OCI-LY3 (cell line): Measurements from ENCODE around the gene HS1BP3.

Experiments
- EZH2phosphoT487 ChIP-seq: fragments of 200-600 bp; shearing (Covaris generic); IDR thresholded peaks from 2 replicates; pipeline ENCODE4 v1.6.1; 2018; ENCODE audit warnings: antibody characterized with exemption, mixed run types, low read depth
- TF ChIP-seq, protein P1 (sequence below): fragments of 200-600, 300-600 bp; sonication (generic); IDR thresholded peaks from 2 replicates; pipeline ENCODE4 v1.5.1; 2014; ENCODE audit warnings: antibody characterized with exemption, low read length, low read depth

DNA sequence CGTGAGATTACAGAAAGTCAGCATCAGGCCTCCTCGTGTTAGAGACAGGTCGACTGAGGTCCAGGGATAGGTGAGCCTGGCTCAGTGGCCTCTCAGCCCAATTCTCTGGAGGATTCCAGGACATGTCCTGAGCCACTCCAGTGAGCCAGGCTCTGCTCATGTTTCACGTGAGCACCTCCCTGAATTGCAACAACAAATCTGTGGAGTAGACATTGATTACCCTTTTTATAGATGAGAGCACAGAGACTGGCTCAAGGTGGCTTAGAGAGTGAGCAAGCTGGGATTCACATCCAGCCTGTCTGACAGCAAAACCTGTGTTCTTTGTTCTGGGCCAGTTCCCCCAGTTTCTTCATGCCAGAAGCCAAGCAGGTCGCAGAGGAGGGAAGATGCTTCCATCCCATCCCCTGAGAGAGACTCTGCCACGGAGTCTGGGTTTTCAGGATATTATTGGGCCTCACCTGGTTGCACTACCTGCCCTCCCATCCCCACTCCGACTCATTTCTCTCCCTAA, 46.4 kb downstream of the HS1BP3 start:
- TF ChIP-seq, protein P1, sequence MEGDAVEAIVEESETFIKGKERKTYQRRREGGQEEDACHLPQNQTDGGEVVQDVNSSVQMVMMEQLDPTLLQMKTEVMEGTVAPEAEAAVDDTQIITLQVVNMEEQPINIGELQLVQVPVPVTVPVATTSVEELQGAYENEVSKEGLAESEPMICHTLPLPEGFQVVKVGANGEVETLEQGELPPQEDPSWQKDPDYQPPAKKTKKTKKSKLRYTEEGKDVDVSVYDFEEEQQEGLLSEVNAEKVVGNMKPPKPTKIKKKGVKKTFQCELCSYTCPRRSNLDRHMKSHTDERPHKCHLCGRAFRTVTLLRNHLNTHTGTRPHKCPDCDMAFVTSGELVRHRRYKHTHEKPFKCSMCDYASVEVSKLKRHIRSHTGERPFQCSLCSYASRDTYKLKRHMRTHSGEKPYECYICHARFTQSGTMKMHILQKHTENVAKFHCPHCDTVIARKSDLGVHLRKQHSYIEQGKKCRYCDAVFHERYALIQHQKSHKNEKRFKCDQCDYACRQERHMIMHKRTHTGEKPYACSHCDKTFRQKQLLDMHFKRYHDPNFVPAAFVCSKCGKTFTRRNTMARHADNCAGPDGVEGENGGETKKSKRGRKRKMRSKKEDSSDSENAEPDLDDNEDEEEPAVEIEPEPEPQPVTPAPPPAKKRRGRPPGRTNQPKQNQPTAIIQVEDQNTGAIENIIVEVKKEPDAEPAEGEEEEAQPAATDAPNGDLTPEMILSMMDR: no peak
- no peak for TF ChIP-seq EZH2phosphoT487
